GM10847 (cell line): Measurements from ENCODE around the gene ANO1.

ENCODE experiments used
- POLR2A ChIP-seq: IDR thresholded peaks from 2 replicates; pipeline ENCODE4 v1.6.1; 2011; ENCODE audit not compliant: insufficient read length; ENCODE audit errors: extremely low read depth

Gene ANO1

DNA sequence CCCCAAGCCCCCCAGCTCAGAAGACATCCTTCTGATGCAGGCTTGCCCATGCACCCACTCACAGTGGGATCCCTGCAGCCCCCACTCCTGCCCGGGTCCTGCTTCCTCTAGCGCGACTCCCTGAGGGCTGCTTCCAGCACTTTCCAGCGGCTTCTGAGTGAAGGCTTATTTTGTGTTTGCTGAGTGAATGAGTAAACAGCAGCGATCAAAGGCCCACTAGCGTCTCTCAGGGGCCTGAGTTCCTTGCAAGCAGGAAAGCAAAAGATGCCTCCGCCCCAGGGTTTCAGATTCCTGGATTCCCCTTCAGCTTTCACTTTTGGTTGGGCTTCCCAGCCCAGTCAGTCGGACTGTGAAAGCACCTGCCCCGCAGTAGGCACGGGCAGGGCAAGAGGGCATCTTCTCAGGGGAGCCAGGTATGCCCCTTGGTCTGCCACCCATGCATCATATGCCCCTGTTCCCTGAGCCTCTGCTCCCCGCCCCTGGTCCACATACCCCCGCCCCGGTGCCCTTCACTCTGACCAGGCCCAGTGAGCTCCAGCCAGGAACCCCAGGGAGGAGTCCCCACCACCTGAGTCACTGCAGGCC is 134.2 kb downstream of the ANO1 start:
- TF ChIP-seq POLR2A = no peak

DNA sequence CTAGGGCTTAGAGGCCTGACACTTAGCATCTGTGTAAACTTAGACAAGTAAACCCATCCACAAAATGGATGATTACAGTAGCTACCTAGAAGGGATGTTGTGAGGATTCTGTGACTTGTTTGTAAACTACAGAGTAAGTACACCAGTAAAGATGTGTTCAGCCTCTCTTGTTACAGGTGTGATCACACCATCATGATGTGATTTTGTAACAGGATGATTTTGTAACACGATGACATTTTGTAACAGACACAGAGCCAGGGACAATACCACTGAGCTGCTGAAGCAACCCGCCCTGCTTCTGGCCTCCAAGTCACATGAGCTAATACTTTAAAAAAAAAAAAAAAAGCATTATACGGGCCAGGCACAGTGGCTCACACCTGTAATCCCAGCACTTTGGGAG is 142.0 kb downstream of the ANO1 start:
- no peak for TF ChIP-seq POLR2A

DNA sequence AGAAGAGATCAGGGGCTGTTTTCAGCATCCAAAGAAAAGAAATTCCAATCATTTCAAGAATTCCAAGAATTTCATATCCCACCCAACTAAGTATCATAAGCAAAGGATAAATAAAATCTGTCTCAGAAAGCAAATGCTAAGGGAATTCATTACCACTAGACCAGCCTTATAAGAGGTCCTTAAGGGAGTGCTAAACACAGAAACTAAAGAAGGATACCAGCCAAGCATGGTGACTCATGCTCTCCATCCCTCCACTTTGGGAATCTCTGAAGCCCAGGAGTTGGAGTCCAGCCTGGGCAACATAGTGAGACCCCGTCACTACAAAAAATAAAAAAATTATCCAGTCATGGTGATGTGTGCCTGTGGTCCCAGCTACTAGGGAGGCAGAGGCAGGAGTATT is 142.8 kb downstream of the ANO1 start:
- TF ChIP-seq POLR2A = no peak

DNA sequence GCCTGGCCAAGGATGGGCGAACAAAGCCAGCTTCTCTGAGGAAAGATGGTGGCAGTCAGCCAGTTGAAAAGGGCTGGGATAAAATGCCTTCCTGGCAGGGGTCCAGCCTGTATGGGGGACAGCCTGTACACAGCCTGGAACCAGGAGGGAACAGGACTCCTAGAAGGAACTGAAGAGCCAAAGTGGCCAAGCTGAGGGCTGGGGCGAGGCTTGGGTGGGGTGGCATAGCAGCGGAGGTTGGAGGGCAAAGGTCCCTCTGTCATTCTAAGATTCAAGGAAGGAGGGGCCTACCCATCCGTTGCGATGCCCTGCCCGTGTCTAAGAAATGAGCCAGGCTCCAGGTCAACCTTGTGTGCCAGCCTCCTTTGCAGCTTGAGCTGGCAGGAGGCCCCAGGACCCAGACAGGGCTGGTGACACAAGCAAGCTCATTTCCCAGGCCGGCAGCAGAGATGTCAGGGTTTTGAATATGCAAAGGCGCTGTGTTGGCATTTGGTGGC is 147.6 kb downstream of the ANO1 start:
- no peak for TF ChIP-seq POLR2A

DNA sequence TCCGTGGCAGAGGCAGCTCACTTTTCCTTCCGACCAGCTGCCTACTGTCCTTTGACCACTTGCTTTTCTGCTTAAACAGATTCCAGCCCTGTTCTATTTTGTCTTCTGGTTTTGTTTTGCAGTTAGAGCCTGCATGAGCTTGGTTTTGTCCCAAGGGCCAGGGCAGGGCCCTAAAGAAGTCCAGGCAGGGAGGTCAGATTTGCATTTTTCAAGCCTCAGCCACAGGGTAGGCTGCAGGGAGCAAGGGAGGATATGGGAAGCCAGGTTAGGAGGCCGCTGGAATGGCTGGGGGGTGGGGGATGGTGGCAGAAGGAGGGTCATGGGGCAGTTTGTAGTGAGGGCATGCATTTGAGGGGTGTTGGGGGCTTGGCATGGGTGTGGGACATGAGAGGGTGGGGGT is 148.1 kb downstream of the ANO1 start:
- no peak for TF ChIP-seq POLR2A

DNA sequence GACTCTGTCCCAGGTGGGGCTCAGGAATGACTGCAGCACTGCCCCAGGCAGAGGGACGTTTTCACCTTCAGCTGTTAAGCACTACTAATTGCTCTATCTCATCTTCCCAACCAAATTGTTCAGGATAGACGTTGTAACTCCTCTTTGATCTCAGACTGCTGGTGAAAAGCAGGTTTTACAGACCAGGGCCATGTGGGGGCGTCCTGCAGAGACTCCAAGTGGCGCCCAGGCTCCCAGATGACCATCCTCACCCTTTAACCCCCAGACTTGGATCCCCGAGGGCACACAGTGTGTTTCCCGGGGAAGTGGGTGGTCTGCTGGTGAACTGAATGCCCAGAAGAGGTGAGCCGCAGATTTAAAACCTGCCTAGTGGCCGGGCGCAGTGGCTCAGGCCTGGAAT is 148.8 kb downstream of the ANO1 start:
- TF ChIP-seq POLR2A = no peak

DNA sequence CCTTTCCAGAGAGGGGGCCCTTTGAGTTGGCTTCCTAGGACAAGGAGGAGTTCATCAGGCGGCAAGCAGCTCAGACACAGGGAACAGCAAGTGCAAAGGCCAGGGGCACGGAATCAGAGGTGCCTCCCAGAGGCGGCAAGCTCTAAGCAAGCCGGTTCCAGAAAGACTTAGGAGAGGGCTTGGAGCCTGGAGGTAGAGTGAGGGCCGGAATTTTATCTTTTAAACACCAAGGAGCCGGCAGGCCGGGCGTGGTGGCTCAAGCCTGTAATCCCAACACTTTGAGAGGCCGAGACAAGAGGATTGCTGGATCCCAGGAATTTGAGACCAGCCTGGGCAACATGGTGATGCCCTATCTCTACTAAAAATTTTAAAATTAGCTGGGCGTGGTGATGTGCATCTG is 151.6 kb downstream of the ANO1 start:
- TF ChIP-seq POLR2A = no peak

DNA sequence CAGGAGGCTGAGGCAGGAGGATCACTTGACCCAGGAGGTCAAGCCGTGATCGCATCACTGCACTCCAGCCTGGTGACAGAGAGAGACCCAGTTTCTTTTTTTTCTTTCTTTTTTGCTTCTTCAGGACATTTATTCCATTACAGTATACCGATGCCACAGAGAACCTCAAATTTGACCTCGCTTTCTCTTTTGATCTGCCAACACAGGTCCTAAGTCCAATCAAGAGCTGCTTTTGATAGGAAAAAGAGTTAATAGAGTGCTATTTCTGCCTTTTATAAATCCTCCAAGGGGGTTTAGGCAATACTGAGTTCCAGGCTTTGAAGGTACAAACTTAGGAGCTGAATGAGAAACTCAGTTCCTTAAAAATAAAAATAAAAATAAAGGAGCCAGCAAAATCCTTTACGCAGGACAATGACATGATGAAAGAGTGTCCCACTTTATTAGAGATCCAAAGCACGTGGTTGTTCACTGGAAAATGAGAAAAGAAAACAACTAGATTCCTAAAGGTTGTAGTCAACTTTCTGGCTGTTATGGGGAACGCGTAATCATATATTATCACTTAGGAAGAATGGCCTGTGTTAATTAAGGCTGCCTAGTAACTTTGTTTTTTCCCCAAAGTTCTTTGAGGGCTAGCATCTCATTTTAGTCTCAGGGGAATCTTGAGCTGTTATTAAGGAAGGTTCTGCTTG is 152.2 kb downstream of the ANO1 start:
- TF ChIP-seq POLR2A = no peak

DNA sequence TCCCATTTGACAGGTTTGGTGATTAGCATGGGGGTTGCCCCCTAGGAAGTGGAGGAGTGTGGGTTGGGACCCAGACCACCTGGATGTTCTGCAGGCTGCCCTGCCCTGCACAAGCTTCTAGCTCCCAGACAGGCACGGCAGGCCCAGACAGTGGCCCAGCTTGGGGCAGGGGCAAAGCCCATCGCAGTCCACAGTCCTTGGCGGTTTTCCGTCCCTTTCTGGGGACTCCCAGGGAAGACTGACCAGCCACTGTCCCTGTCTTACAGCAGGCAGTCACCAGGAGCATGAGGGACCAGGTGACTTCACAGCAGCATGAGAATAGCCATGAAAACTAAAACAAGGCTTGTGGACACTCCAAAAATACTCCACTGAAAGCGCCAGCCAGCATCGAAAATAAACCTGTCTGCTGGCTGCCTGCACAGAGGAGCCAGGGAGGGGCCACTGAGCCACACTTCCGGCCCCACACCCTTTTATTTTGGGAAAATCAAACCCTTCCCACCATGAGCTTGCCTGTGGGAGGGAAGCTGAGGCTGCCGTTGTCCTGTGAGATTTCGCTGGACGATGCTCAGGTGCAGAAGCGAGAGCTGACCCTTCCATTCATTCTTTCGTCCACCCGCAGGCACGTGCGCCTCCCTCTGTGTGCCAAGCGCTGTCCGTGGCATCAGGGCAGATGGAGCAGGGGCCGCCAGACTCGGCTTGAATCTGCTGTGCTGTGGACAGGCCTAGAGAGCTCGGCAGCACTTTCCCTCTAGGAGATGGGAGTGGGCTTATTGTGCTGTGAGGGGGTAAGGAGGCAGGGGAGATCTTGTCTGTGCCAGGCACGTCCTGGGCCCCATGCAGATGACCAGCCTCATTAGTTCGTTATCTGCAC is 153.0 kb downstream of the ANO1 start:
- TF ChIP-seq POLR2A = no peak

DNA sequence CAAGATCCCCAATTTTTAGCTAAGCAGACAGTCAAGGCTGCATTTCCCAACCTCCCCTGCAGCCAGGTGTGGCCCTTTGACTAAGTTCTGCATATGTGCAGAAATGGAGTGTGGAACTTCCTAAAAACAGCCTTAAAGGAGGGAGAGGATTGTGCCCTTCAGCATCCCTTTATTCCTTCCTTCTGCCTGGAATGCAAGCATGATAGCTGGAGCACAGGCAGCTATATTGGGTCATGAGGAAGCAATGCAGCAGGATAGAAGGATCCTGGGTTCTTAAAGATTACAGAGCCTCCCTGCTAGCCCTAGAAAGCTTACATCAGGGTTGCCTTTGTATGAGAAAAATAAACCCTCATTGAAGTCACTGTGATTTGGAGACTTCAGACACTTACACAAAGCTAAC is 154.9 kb downstream of the ANO1 start:
- no peak for TF ChIP-seq POLR2A

DNA sequence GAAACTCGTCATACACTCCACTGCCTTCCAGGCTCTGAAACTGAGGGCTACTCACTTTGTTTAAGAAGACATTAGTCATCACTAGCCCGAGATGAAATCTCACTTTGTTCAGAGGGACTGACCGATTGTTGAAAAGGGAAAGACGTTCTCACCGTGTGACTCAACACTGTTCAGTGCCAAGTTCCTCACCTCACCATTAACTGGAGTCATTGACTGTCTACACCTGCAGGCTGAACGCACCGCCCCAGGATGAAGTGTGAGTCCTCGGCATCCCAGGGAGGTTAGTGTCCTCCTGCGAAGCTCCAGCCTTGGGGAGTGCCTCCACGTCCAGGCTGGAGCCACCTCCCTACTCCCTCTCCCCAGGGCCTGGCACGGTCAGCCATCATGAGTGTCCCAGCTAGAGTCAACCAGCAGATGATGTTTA is 155.4 kb downstream of the ANO1 start:
- TF ChIP-seq POLR2A = no peak

DNA sequence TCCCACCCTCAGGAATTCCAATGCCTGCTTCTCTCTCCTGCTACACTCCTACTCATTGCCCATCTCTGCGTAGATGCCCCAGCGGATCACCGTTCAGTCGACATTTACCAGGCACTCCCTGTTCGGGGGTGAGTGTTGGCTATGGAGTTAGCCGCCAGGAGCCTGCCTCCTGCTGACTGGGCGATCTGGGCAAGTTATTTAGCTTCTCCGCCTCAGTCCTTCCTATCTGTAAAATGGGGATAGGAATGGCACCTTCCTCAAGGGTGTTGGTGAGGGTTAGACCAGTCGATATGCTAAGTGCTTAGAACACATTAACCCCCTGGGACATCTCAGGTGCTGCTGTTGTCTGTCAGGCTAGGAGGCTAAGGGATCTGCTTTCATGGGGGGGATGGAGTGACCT is 155.8 kb downstream of the ANO1 start:
- no peak for TF ChIP-seq POLR2A
